MM.1S (cell line): Measurements from ENCODE around the gene SLC2A10.

Experiments
- CTCF ChIP-seq: fragments of 300-600 bp; sonication (generic); IDR thresholded peaks from 2 replicates; pipeline ENCODE4 v1.5.1; 2016; ENCODE audit warnings: antibody characterized with exemption, low read length, mixed read lengths
- EZH2phosphoT487 ChIP-seq: fragments of 300-600 bp; sonication (generic); IDR thresholded peaks from 2 replicates; pipeline ENCODE4 v1.6.1; 2018; ENCODE audit warnings: antibody characterized with exemption, low read length

- TF ChIP-seq CTCF = no peak
- no peak for TF ChIP-seq EZH2phosphoT487
Measured at GRCh38 chr20:46703435-46703834, 6.0 kb upstream of the SLC2A10 start.
